HG03025 (cell line): Measurements from ENCODE around the gene RHOV.

Experiments
- ATAC-seq: cut with Tn5 transposase; IDR thresholded peaks from one replicate; pipeline ENCODE4 v1.9.1; 2021; ENCODE audit warnings: mild to moderate bottlenecking, moderate library complexity; ENCODE audit not compliant: unreplicated experiment, low FRiP score

Gene RHOV

GRCh38 chr15:40823572-40824343 is 50.3 kb downstream of the RHOV start:
- ATAC-seq, result no peak
